Loucy (cell line): ENCODE results near the gene CHST11.

Experiments used
- CTCF ChIP-seq: fragments of 200-600 bp; sonication (generic); conservative IDR thresholded peaks from 2 replicates; pipeline ENCODE4 v1.5.1; 2014; ENCODE audit warnings: mild to moderate bottlenecking, antibody characterized with exemption, low read length
- EZH2phosphoT487 ChIP-seq: fragments of 200-600 bp; IDR thresholded peaks from 2 replicates; pipeline ENCODE4 v1.6.1; 2018; ENCODE audit warnings: antibody characterized with exemption, mild to moderate bottlenecking, moderate library complexity, borderline replicate concordance

- TF ChIP-seq CTCF (no peak), EZH2phosphoT487 (no peak)
These were observed 94.7 kb downstream of the CHST11 start for GRCh38 chr12:104551313-104551931.
